Measurements from ENCODE around the gene PPARG.

GRCh38 chr3:12316253-12316652 lies 27.4 kb downstream of the PPARG start:
- no peak for TF ChIP-seq CTCF (IDR thresholded peaks at IDR 0.05; ENCODE audit: poor library complexity)
- TF ChIP-seq EZH2 (IDR thresholded peaks at IDR 0.05; ENCODE audit: borderline replicate concordance), result no peak

Data from hepatocyte (in vitro differentiated cells).